LNCaP clone FGC (cell line): ENCODE results near the gene MRPL24.

Experiments
- DNase-seq: peaks from one replicate; pipeline ENCODE4 v3.0.0-alpha.2; 2011; ENCODE audit warnings: low read depth
- H3K4me3 ChIP-seq: 2 replicates; pipeline ENCODE4 v1.5.1; 2011; ENCODE audit warnings: mild to moderate bottlenecking, low read depth, low read length, control low read depth
- TF ChIP-seq, protein P1 (sequence below): IDR thresholded peaks from 2 replicates; pipeline ENCODE4 v1.5.1; 2012; ENCODE audit warnings: mild to moderate bottlenecking; ENCODE audit not compliant: control insufficient read depth, insufficient read depth; ENCODE audit errors: extremely low read depth

The MRPL24 gene

DNA sequence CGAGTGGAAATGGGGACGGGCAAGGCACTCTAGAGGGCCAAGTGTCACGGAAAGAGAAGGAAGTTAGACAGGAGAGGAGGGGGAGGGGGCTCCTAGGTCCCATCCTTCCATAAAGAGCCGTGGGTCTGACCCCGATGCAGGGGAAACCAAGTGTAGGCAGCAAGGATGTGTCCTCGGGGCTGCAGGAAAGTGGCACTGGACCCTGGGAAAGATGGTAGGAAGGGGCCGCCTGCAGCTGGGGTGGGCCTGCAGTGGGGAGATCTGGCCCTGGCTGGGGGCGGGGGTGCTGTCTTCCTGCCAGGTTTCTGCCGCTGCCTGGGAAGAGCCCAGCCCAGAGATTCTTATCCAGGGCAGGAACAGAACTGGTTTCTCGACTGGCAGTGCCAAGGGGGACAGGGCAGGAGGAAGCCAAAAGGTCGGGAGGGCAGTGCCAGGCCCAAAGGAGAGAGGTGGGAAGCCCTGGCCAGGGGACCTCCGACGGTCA is 48.4 kb downstream of the MRPL24 start:
- peak; percentile 57 for DNase-seq
- H3K4me3 ChIP-seq = peak overlapping the region; percentile 16; the same call in 1 of the 2 replicates
- TF ChIP-seq, protein P1, sequence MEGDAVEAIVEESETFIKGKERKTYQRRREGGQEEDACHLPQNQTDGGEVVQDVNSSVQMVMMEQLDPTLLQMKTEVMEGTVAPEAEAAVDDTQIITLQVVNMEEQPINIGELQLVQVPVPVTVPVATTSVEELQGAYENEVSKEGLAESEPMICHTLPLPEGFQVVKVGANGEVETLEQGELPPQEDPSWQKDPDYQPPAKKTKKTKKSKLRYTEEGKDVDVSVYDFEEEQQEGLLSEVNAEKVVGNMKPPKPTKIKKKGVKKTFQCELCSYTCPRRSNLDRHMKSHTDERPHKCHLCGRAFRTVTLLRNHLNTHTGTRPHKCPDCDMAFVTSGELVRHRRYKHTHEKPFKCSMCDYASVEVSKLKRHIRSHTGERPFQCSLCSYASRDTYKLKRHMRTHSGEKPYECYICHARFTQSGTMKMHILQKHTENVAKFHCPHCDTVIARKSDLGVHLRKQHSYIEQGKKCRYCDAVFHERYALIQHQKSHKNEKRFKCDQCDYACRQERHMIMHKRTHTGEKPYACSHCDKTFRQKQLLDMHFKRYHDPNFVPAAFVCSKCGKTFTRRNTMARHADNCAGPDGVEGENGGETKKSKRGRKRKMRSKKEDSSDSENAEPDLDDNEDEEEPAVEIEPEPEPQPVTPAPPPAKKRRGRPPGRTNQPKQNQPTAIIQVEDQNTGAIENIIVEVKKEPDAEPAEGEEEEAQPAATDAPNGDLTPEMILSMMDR = no peak

DNA sequence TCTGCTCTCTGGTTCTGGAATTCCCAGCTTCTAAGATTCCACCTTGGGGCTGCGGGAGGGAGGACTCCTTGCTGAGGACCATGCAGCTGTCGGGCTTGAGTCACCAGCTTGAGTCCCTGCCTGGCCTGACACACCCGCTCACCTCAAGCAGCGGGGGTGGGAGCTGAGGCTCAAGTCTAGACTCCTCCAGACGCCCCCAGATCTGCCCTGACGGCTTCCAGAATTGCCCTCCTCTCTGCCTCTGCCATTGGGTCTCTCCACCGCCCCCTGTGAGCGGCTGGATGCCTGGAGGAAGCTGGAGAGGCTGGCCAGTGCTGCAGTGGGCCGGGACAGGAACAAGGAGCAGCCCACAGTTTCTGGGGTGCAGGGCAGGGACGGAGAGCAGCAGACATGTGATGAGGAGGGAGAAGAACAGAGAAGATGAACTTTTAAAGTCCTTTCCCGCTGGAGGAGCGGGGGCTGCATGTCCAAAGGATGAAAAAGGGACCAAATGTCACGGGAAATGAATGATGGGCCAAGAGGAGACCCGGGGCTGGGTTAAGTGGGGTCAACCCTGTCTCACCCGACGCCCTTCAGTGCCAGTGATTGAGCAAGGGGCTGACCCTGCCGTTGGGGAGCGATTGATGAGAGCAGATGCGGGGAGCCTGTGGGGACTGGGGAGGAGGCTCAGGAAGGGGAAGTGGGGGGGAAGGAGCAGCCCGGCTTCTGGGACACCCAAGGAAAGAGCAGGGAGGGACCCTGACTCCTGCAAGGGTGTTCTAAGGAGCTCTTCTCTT is 49.0 kb downstream of the MRPL24 start:
- peak overlapping the region; percentile 16; the same call in 1 of the 2 replicates for H3K4me3 ChIP-seq
- no peak for DNase-seq

DNA sequence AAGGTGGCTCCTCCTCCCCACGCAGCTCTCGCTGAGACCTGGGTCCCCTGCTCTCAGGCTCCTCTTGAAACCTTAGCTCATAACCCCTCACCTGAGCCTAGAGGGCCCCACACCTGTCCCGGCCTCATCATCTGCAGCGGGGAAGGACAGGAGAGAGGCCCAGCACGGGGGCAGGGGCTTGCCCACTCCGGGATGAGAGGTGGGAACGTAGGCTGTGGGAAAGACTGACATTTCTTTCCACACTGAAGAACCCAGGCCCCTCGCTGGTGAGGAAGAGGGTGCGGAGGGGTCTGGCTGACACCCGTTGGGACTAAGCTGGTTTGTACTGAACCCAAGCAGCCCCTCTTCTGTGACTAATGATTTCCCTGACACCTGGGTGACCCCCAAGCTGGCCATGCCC is 49.7 kb downstream of the MRPL24 start:
- TF ChIP-seq, protein P1 = no peak
- no peak for DNase-seq
- H3K4me3 ChIP-seq = no peak overlapping the region

More for the DNA sequence above, 49.0 kb downstream of the MRPL24 start:
- TF ChIP-seq, protein P1 = no peak

DNA sequence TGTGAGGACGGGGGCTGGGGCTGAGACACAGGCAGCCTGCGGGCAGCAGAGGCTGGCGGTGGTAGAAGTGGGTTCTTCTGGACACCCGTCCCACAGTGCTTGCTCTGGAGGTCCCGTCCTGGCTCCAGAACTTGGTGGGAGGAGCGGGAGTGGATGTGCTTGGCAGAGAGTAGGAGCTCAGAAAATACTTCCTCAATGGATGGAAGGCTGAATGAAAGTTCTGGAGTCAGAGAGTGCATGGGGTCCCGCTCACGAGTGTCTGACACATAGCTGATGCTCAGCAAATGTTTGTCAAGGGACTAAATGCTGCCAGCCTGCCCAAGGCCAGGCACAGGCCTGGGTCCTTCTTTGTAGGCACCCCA is 50.2 kb downstream of the MRPL24 start:
- DNase-seq = no peak
- H3K4me3 ChIP-seq = no peak overlapping the region
- TF ChIP-seq, protein P1 = no peak

DNA sequence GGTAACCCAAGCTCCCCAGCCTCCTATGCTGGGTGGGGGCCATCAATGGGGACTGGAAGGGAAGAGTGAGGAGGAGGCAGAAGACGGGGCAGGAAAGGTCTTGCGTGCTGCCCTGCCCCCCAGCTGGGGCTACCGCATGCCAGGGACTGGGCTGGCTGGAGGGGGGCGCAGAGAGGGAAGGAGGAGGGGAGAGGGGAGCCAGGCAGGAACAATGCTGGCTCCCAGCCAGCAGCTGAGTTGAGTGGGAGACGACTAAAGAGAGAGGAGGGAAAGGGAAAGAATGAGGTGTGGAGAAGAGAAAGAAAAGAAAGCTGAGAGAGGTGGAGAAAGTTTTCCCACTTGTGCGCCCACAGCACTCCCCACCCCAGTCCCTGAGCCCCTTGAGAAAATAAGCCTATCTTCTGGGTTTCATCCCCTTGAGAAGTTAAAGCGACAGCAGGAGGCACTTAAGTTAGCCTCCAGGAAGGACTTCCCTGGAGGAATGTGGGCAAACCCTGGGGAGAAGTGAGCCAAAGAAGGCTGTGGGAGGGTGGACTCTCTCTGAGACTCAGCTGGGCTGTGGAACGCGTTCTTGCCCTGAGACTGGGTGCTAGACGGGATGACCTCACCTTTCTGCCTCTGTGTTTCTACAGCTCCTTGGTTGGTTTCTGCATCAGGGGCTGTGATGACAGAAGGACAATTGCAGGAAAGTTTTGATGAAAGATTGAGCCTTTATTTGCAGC is 50.8 kb downstream of the MRPL24 start:
- H3K4me3 ChIP-seq = peak overlapping the region; percentile 34; the same call in 1 of the 2 replicates
- DNase-seq = no peak
- TF ChIP-seq, protein P1 = no peak

DNA sequence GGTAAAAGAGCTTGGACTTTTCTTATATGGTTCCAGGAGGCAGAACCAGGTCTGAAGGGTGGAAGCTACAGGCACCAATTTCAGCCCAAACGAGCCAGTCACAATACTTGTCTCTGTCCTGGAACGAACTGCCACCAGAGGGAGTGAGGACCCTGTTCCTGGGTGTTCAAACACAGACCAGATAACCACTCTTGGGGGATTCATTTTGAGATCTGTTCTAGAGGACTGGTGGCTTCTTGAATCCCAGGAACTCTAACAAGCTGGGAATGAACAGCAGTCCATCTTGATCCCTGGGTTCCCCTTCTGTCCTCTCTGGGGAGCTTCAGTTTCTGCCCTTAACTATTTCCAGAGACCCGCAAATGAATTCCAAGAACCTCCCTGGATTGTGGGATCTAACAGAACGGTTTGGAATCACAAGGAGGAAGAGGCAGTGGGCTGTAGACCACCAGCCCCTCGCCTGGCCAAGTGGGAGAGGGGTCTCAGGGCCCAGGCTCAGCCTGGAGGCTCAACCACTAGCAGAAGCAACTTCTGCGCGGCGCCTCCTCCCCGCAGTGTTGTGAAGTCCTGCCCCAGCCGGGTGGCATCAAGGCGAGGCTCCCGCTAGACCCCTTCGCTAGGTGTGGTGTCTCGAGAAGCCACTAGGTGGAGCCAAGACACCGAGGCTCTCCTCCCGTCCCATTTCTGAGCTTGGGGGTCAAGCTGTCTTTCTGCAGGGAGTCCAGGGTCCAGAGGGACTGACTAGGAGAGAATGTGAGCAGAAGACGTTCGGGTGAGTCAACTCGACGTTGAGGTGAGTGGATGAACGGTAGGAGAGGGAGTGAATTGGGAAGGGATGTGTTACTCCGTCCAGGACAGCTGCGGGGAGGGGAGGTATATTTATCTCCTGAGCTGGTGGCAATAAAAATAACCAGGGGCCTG is 51.6 kb downstream of the MRPL24 start:
- DNase-seq = no peak
- peak overlapping the region; percentile 34; the same call in 1 of the 2 replicates for H3K4me3 ChIP-seq
- TF ChIP-seq, protein P1 = peak; percentile 89
